Heart left ventricle (tissue), 13 donors: ENCODE data around the gene EPHX1.

Experiments
- CTCF ChIP-seq, 12 donors: fragments of 200-600 bp; sonication (generic) in 4 of 12; IDR thresholded peaks; one replicate each; pipeline versions ENCODE4 v1.5.0 to v1.8.0; 2018 to 2022; ENCODE audit warnings: antibody characterized with exemption in 12 of 12, mild to moderate bottlenecking in 5 of 12
- POLR2A ChIP-seq, 2 donors: fragments of 450-650 bp; IDR thresholded peaks; one replicate each; pipeline ENCODE4 v1.6.1; 2017; ENCODE audit warnings: antibody characterized with exemption in 2 of 2, mild to moderate bottlenecking in 2 of 2, moderate library complexity in 2 of 2
- donor health status: ischemic (EF 13 %, LVEDD 7.1; RV severe dilation, severe dysfunction).
- donor health status: DM: no; HTN: yes; CAD: no.
- donor health status: DM: no; HTN: no; CAD: no.
- donor health status: ischemic (EF 25% LVEDD 6.9; RV normal size, moderate dysfunction).
- donor health status: ischemic (EF 25% LVEDD 5.7; RV mildly dilated, moderate dysfunction).
- donor health status: ischemic (EF 35%, LVEDD 5.7; RV mildly dilated, moderate dysfunction).
- donor health status: nonischemic (EF 11% LVEDD 7.7; RV severe dilation, severe dysfunction).
- donor health status: DM: yes; HTN: yes; CAD: no.
- donor health status: PGD.
- donor health status: ischemic (EF 29% LVEDD 5.4; RV normal size, mild dysfunction).
- donor health status: nonischemic (EF 23%, LVEDD 6.1; RV moderate dilation, normal function).

GRCh38 chr1:225808136-225808535 lies 1.8 kb upstream of the EPHX1 start:
- no peak for TF ChIP-seq CTCF (IDR thresholded peaks at IDR 0.05)
- no peak for TF ChIP-seq POLR2A (IDR thresholded peaks at IDR 0.05)
